GM23338 (cell line): ENCODE data around the gene RNF187. TPM values are rescaled to one million over a fixed set of nuclear protein-coding genes. Genes with fewer than 3 reads are reported as not detected.
A peak's percentile ranks its signal among the peaks of the same experiment; 100 is the strongest.

ENCODE experiments used
- ATAC-seq: fragments of 200-7000 bp; cut with Tn5 transposase; 3 replicates; pipeline ENCODE4 v1.9.1; 2020
- DNase-seq: peaks from one replicate; pipeline ENCODE4 v3.0.0-alpha.2; 2015; ENCODE audit warnings: low spot score
- H2AFZ ChIP-seq: fragments of 200-600 bp; sonication (generic); 2 replicates; pipeline ENCODE4 v1.8.0; 2016; ENCODE audit warnings: antibody characterized with exemption, mild to moderate bottlenecking, moderate library complexity
- H3F3A ChIP-seq: fragments of 200-600 bp; sonication (generic); replicated peaks from 2 replicates; pipeline ENCODE4 v1.8.0; 2017; ENCODE audit warnings: antibody characterized with exemption, mixed run types, low read depth
- H3K27ac ChIP-seq: fragments of 200-600 bp; sonication (generic); 2 replicates; pipeline ENCODE4 v1.6.1; 2016; ENCODE audit warnings: low read depth
- H3K27me3 ChIP-seq: fragments of 200-600 bp; sonication (generic); 2 replicates; pipeline ENCODE4 v1.8.0; 2016; ENCODE audit warnings: mild to moderate bottlenecking, mixed run types, moderate library complexity; ENCODE audit not compliant: insufficient read depth
- H3K36me3 ChIP-seq: fragments of 200-600 bp; sonication (generic); 2 replicates; pipeline ENCODE4 v1.8.0; 2016; ENCODE audit warnings: mild to moderate bottlenecking; ENCODE audit not compliant: insufficient read depth
- H3K4me1 ChIP-seq: fragments of 200-600 bp; sonication (generic); 2 replicates; pipeline ENCODE4 v1.8.0; 2016; ENCODE audit warnings: mild to moderate bottlenecking, moderate library complexity; ENCODE audit not compliant: insufficient read depth
- H3K4me2 ChIP-seq: fragments of 200-600 bp; sonication (generic); 2 replicates; pipeline ENCODE4 v1.7.1; 2017; ENCODE audit warnings: mixed run types
- H3K4me3 ChIP-seq: fragments of 200-600 bp; sonication (generic); 2 replicates; pipeline ENCODE4 v1.6.1; 2016; ENCODE audit warnings: mixed run types
- H3K79me2 ChIP-seq: fragments of 200-600 bp; sonication (generic); replicated peaks from 2 replicates; pipeline ENCODE4 v1.8.0; 2017; ENCODE audit warnings: mild to moderate bottlenecking; ENCODE audit not compliant: insufficient read depth
- H3K9me2 ChIP-seq: fragments of 200-600 bp; sonication (generic); 2 replicates; pipeline ENCODE4 v1.8.0; 2017; ENCODE audit not compliant: insufficient read depth
- H4K20me1 ChIP-seq: fragments of 200-600 bp; sonication (generic); replicated peaks from 2 replicates; pipeline ENCODE4 v1.8.0; 2017; ENCODE audit warnings: mild to moderate bottlenecking; ENCODE audit not compliant: insufficient read depth
- H3K27ac Mint-ChIP-seq: 2 replicates; pipeline ENCODE4 v1.8.0; 2020; ENCODE audit warnings: inconsistent platforms, mild to moderate bottlenecking, moderate library complexity, mixed read lengths
- H3K27me3 Mint-ChIP-seq: 3 replicates; pipeline ENCODE4 v1.8.0; 2022; ENCODE audit warnings: low read depth, mild to moderate bottlenecking, moderate library complexity, mixed read lengths, inconsistent platforms; ENCODE audit not compliant: insufficient read depth, poor library complexity
- H3K36me3 Mint-ChIP-seq: 3 replicates; pipeline ENCODE4 v1.8.0; 2021; ENCODE audit warnings: low read depth, mild to moderate bottlenecking, inconsistent platforms, moderate library complexity, mixed read lengths
- H3K4me1 Mint-ChIP-seq: 3 replicates; pipeline ENCODE4 v1.8.0; 2020; ENCODE audit warnings: mild to moderate bottlenecking, inconsistent platforms, mixed read lengths
- H3K4me3 Mint-ChIP-seq: 3 replicates; pipeline ENCODE4 v1.8.0; 2021; ENCODE audit warnings: moderate library complexity, mild to moderate bottlenecking, inconsistent platforms, mixed read lengths
- H3K9me3 Mint-ChIP-seq: 3 replicates; pipeline ENCODE4 v1.8.0; 2020; ENCODE audit warnings: moderate library complexity, mild to moderate bottlenecking, inconsistent platforms, mixed read lengths
- NANOG ChIP-seq: IDR thresholded peaks from 2 replicates; pipeline ENCODE4 v1.6.1; 2016; ENCODE audit warnings: antibody characterized with exemption, borderline replicate concordance
- ZNF331 ChIP-seq: fragments of 250-450 bp; sonication (Bioruptor Pico); IDR thresholded peaks from 2 replicates; pipeline ENCODE4 v1.5.0; 2020; ENCODE audit warnings: low read depth, mild to moderate bottlenecking, moderate library complexity
- polyA plus RNA-seq: library from polyadenylated mRNA; unstranded; fragments of >200 nt; fragmentation: Nextera tagmentation; extraction: Ambion mirVana; gene quantifications from 2 replicates; pipeline ENCODE4 v1.2.1, GENCODE V29; 2016
- total RNA-seq: library from RNA; depleted of rRNA; stranded (reverse); fragments of >200 nt; shearing (Covaris generic); gene quantifications from 2 replicates; pipeline ENCODE4 v1.2.3, GENCODE V29; 2014
- TF ChIP-seq, protein P1 (sequence below): fragments of 250-450 bp; sonication (Bioruptor Pico); IDR thresholded peaks from 2 replicates; pipeline ENCODE4 v1.5.0; 2020; ENCODE audit warnings: mild to moderate bottlenecking, moderate library complexity
- TF ChIP-seq, protein P2 (sequence below): IDR thresholded peaks from 2 replicates; pipeline ENCODE4 v1.6.1; 2016; ENCODE audit warnings: antibody characterized with exemption
- TF ChIP-seq, protein P3 (sequence below), 2 experiments: fragments of 200-600 bp in 1 of 2; sonication (generic) in 1 of 2; conservative IDR thresholded peaks; 2 replicates each; pipeline versions ENCODE4 v1.5.1 to v1.6.1; 2016 to 2017; ENCODE audit warnings: antibody characterized with exemption in 2 of 2, low read depth in 2 of 2, mild to moderate bottlenecking in 2 of 2, moderate library complexity in 1 of 2

The RNF187 gene
- total and polyA plus RNA-seq, 2 experiments from 2014 or later, result 24.8 to 55.3 TPM

DNA sequence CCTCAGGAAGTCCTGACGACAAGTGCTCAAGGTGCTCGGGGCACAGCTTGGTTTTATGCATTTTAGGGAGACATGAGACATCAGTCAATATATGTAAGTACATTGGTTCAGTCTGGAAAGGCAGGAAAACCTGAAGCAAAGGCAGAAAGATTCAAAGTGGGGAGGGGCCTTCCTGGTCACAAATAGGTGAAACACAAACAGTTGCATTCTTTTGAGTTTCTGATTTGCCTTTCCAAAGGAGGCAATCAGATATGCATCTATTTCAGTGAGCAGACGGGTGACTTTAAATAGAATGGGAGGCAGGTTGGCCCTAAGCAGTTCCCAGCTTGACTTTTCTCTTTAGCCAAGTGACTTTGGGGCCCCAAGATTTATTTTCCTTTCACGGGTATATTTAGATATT, 8.9 kb upstream of the RNF187 start:
- Mint-ChIP-seq H3K4me1 (peaks cover 55% of the 10 kb centered on the region), H3K4me3 (peak overlapping the region; percentile 51), H3K27me3 (peaks cover 21% of the 10 kb centered on the region), H3K36me3 (no peaks in the 10 kb centered on the region; the same call in 2 of the 3 replicates), H3K9me3 (no peaks in the 10 kb centered on the region; the same call in 1 of the 3 replicates), H3K27ac (peak overlapping the region; percentile 69)
- H3K9me2 ChIP-seq, result no peaks in the 10 kb centered on the region
- H3K4me1 ChIP-seq, result peaks cover 72% of the 10 kb centered on the region
- no peak overlapping the region for H2AFZ ChIP-seq
- DNase-seq, result peak; percentile 57
- H4K20me1 ChIP-seq, result no peaks in the 10 kb centered on the region
- H3F3A ChIP-seq, result 0 out of 2 replicates have a peak, but pooled peaks cover 3% of the 10 kb centered on the region
- peak overlapping the region; percentile 29 for H3K4me3 ChIP-seq
- H3K36me3 ChIP-seq, result no peaks in the 10 kb centered on the region
- peak overlapping the region; percentile 89 for H3K27ac ChIP-seq
- 0 out of 2 replicates have a peak, but pooled peaks cover 3% of the 10 kb centered on the region for H3K27me3 ChIP-seq
- peak; percentile 10; the same call in 1 of the 3 replicates for ATAC-seq
- no peaks in the 10 kb centered on the region for H3K79me2 ChIP-seq
- TF ChIP-seq, protein P1, sequence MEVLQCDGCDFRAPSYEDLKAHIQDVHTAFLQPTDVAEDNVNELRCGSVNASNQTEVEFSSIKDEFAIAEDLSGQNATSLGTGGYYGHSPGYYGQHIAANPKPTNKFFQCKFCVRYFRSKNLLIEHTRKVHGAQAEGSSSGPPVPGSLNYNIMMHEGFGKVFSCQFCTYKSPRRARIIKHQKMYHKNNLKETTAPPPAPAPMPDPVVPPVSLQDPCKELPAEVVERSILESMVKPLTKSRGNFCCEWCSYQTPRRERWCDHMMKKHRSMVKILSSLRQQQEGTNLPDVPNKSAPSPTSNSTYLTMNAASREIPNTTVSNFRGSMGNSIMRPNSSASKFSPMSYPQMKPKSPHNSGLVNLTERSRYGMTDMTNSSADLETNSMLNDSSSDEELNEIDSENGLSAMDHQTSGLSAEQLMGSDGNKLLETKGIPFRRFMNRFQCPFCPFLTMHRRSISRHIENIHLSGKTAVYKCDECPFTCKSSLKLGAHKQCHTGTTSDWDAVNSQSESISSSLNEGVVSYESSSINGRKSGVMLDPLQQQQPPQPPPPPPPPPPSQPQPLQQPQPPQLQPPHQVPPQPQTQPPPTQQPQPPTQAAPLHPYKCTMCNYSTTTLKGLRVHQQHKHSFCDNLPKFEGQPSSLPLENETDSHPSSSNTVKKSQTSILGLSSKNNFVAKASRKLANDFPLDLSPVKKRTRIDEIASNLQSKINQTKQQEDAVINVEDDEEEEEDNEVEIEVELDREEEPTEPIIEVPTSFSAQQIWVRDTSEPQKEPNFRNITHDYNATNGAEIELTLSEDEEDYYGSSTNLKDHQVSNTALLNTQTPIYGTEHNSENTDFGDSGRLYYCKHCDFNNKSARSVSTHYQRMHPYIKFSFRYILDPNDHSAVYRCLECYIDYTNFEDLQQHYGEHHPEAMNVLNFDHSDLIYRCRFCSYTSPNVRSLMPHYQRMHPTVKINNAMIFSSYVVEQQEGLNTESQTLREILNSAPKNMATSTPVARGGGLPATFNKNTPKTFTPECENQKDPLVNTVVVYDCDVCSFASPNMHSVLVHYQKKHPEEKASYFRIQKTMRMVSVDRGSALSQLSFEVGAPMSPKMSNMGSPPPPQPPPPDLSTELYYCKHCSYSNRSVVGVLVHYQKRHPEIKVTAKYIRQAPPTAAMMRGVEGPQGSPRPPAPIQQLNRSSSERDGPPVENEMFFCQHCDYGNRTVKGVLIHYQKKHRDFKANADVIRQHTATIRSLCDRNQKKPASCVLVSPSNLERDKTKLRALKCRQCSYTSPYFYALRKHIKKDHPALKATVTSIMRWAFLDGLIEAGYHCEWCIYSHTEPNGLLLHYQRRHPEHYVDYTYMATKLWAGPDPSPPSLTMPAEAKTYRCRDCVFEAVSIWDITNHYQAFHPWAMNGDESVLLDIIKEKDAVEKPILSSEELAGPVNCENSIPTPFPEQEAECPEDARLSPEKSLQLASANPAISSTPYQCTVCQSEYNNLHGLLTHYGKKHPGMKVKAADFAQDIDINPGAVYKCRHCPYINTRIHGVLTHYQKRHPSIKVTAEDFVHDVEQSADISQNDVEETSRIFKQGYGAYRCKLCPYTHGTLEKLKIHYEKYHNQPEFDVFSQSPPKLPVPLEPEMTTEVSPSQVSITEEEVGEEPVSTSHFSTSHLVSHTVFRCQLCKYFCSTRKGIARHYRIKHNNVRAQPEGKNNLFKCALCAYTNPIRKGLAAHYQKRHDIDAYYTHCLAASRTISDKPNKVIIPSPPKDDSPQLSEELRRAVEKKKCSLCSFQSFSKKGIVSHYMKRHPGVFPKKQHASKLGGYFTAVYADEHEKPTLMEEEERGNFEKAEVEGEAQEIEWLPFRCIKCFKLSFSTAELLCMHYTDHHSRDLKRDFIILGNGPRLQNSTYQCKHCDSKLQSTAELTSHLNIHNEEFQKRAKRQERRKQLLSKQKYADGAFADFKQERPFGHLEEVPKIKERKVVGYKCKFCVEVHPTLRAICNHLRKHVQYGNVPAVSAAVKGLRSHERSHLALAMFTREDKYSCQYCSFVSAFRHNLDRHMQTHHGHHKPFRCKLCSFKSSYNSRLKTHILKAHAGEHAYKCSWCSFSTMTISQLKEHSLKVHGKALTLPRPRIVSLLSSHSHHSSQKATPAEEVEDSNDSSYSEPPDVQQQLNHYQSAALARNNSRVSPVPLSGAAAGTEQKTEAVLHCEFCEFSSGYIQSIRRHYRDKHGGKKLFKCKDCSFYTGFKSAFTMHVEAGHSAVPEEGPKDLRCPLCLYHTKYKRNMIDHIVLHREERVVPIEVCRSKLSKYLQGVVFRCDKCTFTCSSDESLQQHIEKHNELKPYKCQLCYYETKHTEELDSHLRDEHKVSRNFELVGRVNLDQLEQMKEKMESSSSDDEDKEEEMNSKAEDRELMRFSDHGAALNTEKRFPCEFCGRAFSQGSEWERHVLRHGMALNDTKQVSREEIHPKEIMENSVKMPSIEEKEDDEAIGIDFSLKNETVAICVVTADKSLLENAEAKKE (CRISPR knock-in tag), result no peak
- peak; percentile 29; the same call in 1 of the 2 replicates for TF ChIP-seq NANOG
- no peak for TF ChIP-seq ZNF331
- H3K4me2 ChIP-seq, result peak overlapping the region; percentile 63

DNA sequence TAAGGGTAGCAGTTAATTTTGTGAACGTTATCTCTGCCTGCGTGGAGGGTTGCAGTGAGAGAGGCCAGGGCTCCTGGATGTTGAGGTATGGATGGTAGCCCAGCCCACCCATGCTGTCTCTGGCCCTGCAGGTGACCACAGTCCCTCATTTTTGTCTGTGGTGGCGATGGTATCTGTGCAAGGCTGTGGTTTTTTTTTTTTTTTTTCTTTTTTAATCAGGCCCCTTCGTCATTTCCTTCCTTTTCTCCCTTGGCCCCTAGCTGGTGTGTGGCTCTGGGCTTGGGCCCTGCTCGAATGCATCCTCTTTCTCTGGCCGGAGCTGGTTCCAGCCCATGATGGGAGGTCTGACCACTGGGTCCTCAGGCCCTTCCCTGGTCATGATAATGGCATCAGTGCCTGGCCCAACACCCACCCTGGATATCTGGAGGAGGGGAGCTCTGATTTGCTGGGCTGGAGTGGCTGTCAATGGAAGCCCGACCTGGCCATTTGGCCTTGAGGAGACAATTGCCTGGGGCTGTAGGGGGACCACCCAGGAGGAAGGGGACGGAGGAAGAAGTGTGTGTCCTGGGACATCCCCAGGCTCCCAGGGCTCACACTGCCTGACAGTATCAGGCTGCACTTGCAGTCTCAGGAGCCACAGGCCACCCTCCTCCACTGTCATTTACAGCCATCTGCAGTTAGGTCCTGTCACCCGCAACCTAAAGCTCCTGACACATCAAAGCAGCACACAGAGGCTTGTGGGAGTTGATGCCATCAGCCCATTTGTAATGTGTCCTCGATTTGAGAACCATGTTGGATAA, 8.1 kb upstream of the RNF187 start:
- TF ChIP-seq NANOG, result peak; percentile 46; the same call in 1 of the 2 replicates
- TF ChIP-seq, protein P2, sequence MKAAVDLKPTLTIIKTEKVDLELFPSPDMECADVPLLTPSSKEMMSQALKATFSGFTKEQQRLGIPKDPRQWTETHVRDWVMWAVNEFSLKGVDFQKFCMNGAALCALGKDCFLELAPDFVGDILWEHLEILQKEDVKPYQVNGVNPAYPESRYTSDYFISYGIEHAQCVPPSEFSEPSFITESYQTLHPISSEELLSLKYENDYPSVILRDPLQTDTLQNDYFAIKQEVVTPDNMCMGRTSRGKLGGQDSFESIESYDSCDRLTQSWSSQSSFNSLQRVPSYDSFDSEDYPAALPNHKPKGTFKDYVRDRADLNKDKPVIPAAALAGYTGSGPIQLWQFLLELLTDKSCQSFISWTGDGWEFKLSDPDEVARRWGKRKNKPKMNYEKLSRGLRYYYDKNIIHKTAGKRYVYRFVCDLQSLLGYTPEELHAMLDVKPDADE, result no peak
- TF ChIP-seq, protein P3, sequence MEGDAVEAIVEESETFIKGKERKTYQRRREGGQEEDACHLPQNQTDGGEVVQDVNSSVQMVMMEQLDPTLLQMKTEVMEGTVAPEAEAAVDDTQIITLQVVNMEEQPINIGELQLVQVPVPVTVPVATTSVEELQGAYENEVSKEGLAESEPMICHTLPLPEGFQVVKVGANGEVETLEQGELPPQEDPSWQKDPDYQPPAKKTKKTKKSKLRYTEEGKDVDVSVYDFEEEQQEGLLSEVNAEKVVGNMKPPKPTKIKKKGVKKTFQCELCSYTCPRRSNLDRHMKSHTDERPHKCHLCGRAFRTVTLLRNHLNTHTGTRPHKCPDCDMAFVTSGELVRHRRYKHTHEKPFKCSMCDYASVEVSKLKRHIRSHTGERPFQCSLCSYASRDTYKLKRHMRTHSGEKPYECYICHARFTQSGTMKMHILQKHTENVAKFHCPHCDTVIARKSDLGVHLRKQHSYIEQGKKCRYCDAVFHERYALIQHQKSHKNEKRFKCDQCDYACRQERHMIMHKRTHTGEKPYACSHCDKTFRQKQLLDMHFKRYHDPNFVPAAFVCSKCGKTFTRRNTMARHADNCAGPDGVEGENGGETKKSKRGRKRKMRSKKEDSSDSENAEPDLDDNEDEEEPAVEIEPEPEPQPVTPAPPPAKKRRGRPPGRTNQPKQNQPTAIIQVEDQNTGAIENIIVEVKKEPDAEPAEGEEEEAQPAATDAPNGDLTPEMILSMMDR (conservative IDR thresholded peaks at IDR 0.05; ENCODE audit: low read depth in 2 of 2), result no peak
- H3K27ac ChIP-seq, result peak overlapping the region; percentile 86
- Mint-ChIP-seq H3K4me3 (peak overlapping the region; percentile 60), H3K36me3 (no peaks in the 10 kb centered on the region), H3K9me3 (no peaks in the 10 kb centered on the region), H3K27ac (peak overlapping the region; percentile 67; the same call in 1 of the 2 replicates), H3K27me3 (peaks cover 15% of the 10 kb centered on the region), H3K4me1 (peaks cover 55% of the 10 kb centered on the region)
- peak overlapping the region; percentile 29 for H3K4me3 ChIP-seq
- 0 out of 2 replicates have a peak, but pooled peaks cover 3% of the 10 kb centered on the region for H3K27me3 ChIP-seq
- no peaks in the 10 kb centered on the region for H4K20me1 ChIP-seq
- 0 out of 2 replicates have a peak, but pooled peaks cover 3% of the 10 kb centered on the region for H3F3A ChIP-seq
- H2AFZ ChIP-seq, result no peak overlapping the region; the same call in 1 of the 2 replicates
- no peaks in the 10 kb centered on the region for H3K36me3 ChIP-seq
- no peaks in the 10 kb centered on the region for H3K9me2 ChIP-seq
- ATAC-seq (peak; percentile 61), DNase-seq (peak; percentile 77)
- no peaks in the 10 kb centered on the region for H3K79me2 ChIP-seq
- H3K4me1 ChIP-seq, result peaks cover 69% of the 10 kb centered on the region
- H3K4me2 ChIP-seq, result peak overlapping the region; percentile 63
